ENCODE measurements around the gene GJD4.

DNA sequence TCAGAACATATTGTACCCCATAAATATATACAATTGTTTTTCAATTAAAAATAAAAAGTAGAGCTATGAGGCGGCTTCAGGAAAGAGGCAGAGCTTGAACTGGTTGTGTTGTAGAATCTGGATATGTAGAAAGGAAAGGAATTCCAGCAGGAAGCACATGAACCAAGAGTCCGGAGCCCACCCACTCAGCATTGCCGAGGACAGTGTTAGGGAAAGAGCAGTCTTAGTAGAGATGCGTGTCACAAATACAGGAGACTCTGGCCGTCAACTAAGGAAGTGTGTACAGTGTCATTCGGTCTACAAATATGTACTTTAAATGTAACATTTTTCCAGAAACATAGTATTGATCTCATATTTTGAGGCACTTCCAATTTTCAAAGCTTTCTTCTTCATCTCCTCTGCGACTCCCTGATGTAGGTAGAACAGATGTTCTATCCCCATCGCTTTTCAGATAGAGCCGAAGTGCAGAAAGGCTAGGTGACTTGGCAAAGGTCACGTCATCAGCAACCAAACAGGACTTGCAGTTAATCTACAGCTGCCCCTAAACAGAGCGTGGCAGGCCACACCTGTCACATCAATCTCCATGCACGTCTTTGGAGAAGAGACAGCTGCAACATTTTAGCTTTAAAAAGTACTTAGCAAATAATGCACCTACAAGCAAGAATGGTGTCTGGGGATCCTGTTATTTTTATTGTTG is 25.3 kb upstream of the GJD4 start:
- TF ChIP-seq POLR2AphosphoS5 (IDR thresholded peaks at IDR 0.05) (no peak), POLR2A (IDR thresholded peaks at IDR 0.05) (no peak), EP300 (IDR thresholded peaks at IDR 0.05) (no peak)
- TF ChIP-seq, protein P1, sequence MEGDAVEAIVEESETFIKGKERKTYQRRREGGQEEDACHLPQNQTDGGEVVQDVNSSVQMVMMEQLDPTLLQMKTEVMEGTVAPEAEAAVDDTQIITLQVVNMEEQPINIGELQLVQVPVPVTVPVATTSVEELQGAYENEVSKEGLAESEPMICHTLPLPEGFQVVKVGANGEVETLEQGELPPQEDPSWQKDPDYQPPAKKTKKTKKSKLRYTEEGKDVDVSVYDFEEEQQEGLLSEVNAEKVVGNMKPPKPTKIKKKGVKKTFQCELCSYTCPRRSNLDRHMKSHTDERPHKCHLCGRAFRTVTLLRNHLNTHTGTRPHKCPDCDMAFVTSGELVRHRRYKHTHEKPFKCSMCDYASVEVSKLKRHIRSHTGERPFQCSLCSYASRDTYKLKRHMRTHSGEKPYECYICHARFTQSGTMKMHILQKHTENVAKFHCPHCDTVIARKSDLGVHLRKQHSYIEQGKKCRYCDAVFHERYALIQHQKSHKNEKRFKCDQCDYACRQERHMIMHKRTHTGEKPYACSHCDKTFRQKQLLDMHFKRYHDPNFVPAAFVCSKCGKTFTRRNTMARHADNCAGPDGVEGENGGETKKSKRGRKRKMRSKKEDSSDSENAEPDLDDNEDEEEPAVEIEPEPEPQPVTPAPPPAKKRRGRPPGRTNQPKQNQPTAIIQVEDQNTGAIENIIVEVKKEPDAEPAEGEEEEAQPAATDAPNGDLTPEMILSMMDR (IDR thresholded peaks at IDR 0.05), result no peak
